ENCODE results near the gene LCTL. TPM values are rescaled to one million over a fixed set of nuclear protein-coding genes. Genes with fewer than 3 reads are reported as not detected.

The LCTL gene
- total RNA-seq, 2 donors from 2014 or later, result not detected

DNA sequence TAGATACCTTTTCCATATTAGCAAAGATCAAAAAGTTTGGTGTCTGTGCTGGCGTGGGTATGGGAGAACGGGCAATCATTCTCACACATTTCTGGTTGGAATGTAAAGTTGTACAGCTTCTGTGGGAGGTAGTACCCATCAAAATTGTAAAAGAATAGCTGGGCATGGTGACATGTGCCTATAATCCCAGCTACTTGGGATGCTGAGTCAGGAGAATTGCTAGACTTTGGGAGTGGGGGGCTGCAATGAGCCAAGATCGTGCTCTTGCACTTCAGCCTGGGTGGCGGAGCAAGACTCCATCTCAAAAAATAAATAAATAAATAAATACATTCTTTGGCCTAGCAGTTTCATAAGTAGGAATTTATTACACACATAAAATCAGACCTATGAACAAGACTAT is 22.9 kb downstream of the LCTL start:
- Histone ChIP-seq H3K9me3 (no peaks in the 10 kb centered on the region), H3K27ac (no peak overlapping the region), H3K4me1 (no peaks in the 10 kb centered on the region), H3K36me3 (no peaks in the 10 kb centered on the region), H3K4me3 (no peak overlapping the region), H3K27me3 (no peaks in the 10 kb centered on the region)
- DNase-seq (ENCODE audit: low spot score), result no peak
- TF ChIP-seq, protein P1, sequence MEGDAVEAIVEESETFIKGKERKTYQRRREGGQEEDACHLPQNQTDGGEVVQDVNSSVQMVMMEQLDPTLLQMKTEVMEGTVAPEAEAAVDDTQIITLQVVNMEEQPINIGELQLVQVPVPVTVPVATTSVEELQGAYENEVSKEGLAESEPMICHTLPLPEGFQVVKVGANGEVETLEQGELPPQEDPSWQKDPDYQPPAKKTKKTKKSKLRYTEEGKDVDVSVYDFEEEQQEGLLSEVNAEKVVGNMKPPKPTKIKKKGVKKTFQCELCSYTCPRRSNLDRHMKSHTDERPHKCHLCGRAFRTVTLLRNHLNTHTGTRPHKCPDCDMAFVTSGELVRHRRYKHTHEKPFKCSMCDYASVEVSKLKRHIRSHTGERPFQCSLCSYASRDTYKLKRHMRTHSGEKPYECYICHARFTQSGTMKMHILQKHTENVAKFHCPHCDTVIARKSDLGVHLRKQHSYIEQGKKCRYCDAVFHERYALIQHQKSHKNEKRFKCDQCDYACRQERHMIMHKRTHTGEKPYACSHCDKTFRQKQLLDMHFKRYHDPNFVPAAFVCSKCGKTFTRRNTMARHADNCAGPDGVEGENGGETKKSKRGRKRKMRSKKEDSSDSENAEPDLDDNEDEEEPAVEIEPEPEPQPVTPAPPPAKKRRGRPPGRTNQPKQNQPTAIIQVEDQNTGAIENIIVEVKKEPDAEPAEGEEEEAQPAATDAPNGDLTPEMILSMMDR (IDR thresholded peaks at IDR 0.05), result no peak

DNA sequence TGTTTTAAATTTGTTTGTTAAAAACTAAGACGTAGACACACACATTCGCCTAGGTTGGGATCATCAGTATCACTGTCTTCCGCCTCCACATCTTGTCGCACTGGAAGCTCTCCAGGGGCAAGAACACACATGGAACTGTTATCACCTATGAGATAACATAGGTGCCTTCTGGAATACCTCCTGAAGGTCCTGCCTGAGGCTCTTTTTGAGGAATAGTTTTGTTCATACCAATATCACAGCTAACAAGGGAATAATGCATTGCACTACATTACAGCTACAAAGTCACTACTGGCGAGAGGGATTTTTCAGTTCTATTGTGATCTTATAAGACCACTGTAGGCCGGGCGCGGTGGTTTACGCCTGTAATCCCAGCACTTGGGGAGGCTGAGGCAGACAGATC is 30.7 kb downstream of the LCTL start:
- Histone ChIP-seq H3K4me3 (no peak overlapping the region), H3K9me3 (no peaks in the 10 kb centered on the region), H3K27me3 (no peaks in the 10 kb centered on the region), H3K27ac (no peak overlapping the region), H3K4me1 (no peaks in the 10 kb centered on the region), H3K36me3 (no peaks in the 10 kb centered on the region)
- DNase-seq (ENCODE audit: low spot score), result no peak
- TF ChIP-seq, protein P1 (IDR thresholded peaks at IDR 0.05), result no peak

DNA sequence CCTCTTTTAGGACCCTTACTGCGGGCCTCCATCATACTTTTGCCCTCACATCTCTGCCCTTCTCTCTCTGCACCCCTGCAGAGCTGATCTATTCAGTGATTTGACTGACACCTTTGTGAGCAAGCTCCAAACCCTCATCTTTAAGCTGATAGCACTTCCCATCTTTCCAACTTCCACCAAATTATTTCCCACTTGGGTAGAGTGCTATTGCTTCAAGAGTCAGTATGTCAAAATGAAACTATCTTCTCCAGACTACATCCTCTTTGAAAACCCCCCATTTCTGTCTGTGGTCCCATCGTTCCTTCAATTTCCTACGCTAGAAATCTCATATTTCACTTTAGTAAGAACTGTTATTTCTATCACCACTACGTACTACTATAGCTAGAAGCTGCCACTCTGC is 41.0 kb downstream of the LCTL start:
- no peaks in the 10 kb centered on the region for H3K4me1 ChIP-seq
- H3K27ac ChIP-seq, result no peak overlapping the region
- TF ChIP-seq, protein P1 (IDR thresholded peaks at IDR 0.05), result no peak
- no peaks in the 10 kb centered on the region for H3K36me3 ChIP-seq
- no peak overlapping the region for H3K4me3 ChIP-seq
- DNase-seq (ENCODE audit: low spot score), result no peak
- H3K27me3 ChIP-seq, result no peaks in the 10 kb centered on the region
- no peaks in the 10 kb centered on the region for H3K9me3 ChIP-seq

DNA sequence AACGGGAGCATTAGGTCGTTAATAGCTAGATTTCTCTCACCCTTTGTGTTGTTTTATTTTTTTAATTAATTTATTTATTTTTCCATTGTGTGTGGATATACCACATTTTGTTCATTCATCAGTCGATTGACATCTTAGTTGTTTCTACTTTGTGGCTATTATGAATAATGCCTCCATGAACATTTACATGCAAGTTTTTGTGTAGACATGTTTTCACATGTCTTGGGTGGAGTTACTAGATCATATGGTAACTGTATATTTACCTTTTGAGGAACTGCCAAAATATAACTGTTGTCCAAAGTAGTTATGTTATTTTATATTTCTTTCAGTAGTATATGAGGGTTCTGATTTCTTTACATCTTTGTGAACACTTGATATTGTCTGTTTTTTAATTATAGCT is 41.9 kb downstream of the LCTL start:
- no peaks in the 10 kb centered on the region for H3K9me3 ChIP-seq
- TF ChIP-seq, protein P1 (IDR thresholded peaks at IDR 0.05), result no peak
- H3K36me3 ChIP-seq, result no peaks in the 10 kb centered on the region
- H3K4me3 ChIP-seq, result no peak overlapping the region
- no peaks in the 10 kb centered on the region for H3K4me1 ChIP-seq
- H3K27me3 ChIP-seq, result no peaks in the 10 kb centered on the region
- no peak for DNase-seq (ENCODE audit: low spot score)
- H3K27ac ChIP-seq, result no peak overlapping the region

DNA sequence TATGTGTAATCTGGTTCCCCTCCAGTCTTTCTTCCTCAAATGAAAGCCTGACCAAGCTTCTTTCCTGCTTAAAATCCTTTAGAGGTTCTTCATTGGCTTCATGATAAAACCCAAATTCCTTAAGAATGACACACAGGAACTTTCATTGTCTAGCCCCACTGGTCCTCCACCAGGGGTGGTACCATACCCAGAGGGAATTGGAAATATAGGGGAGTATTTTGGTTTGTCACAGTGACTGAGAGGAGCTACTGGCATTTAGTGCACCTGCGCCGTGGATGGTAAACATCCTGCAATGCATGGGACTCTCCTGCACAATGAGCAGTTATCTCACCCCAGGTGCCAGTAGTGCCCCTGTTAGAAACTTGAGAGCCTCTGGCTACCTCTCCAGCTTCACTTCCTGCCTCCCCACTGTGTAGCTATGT is 49.9 kb downstream of the LCTL start:
- no peaks in the 10 kb centered on the region for H3K9me3 ChIP-seq
- no peak overlapping the region for H3K4me3 ChIP-seq
- no peak overlapping the region for H3K27ac ChIP-seq
- DNase-seq (ENCODE audit: low spot score), result no peak
- H3K36me3 ChIP-seq, result no peaks in the 10 kb centered on the region
- H3K4me1 ChIP-seq, result no peaks in the 10 kb centered on the region
- TF ChIP-seq, protein P1 (IDR thresholded peaks at IDR 0.05), result no peak
- H3K27me3 ChIP-seq, result no peaks in the 10 kb centered on the region

DNA sequence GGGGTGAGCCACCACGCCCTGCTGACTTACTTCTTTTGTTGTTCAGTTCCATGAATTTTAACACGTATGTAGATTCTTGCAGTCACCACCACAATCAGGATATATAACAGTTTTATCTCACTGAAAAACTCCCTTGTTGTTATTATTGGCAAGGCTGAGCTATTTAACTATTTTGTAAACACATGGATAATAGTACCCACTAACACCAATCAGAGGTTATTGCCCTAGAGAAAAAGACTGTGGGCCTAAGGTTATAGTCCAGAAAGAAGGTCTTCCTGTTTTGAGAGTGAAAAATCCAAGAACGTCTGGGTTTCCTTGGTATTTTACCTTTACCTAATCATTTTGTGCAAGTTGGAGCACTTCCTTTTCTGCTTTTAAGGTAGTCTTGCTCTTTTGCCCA is 51.2 kb downstream of the LCTL start:
- no peaks in the 10 kb centered on the region for H3K4me1 ChIP-seq
- no peak overlapping the region for H3K27ac ChIP-seq
- H3K27me3 ChIP-seq, result no peaks in the 10 kb centered on the region
- H3K9me3 ChIP-seq, result no peaks in the 10 kb centered on the region
- no peak for DNase-seq (ENCODE audit: low spot score)
- TF ChIP-seq, protein P1 (IDR thresholded peaks at IDR 0.05), result no peak
- H3K36me3 ChIP-seq, result no peaks in the 10 kb centered on the region
- no peak overlapping the region for H3K4me3 ChIP-seq

Measured in right atrium auricular region (tissue), 2 donors.